Measurements from ENCODE around the gene FAM200B. TPM values are rescaled to one million over a fixed set of nuclear protein-coding genes. Genes with fewer than 3 reads are reported as not detected.
A peak's percentile ranks its signal among the peaks of the same experiment; 100 is the strongest.

FAM200B gene
- total RNA-seq, 3 donors from 2014 or later (not counting 1 experiment from before 2014, with no cell fraction given) = 14.3 to 15.6 (median 14.5) TPM

- intact Hi-C loops (cut with micrococcal nuclease) = no loop called here
- 86% methylated on average over 1 of the region's 4 CpGs for WGBS (ENCODE audit: insufficient coverage)
- DNase-seq = no peak
- Mint-ChIP-seq H3K36me3 (no peaks in the 10 kb centered on the region), H3K4me1 (peaks cover 0 to 4% of the 10 kb centered on the region in 2 donors), H3K9me3 (no peaks in the 10 kb centered on the region), H3K27me3 (ENCODE audit: low read depth in 2 of 2) (peaks cover 7 to 14% of the 10 kb centered on the region in 2 donors), H3K27ac (no peak overlapping the region), H3K4me3 (no peak overlapping the region)
- Histone ChIP-seq H3K9me3 (ENCODE audit: control insufficient read depth, insufficient read depth, low read length) (no peaks in the 10 kb centered on the region), H3K4me1 (ENCODE audit: control insufficient read depth, insufficient read depth, low read length) (no peaks in the 10 kb centered on the region), H3K27ac (ENCODE audit: low read length) (no peak overlapping the region), H3K27me3 (ENCODE audit: control insufficient read depth, insufficient read depth, low read length) (no peaks in the 10 kb centered on the region), H3K36me3 (ENCODE audit: control insufficient read depth, insufficient read depth, low read length) (peaks cover under 1% of the 10 kb centered on the region), H3K4me3 (ENCODE audit: low read length) (no peak overlapping the region)
- no peak for ATAC-seq
- no peak for TF ChIP-seq CTCF (IDR thresholded peaks at IDR 0.05)
Measured at GRCh38 chr4:15694431-15694830, 12.8 kb downstream of the FAM200B start.

GRCh38 chr4:15695240-15695699 is 13.6 kb downstream of the FAM200B start:
- Mint-ChIP-seq H3K27ac (no peak overlapping the region), H3K4me3 (no peak overlapping the region), H3K27me3 (ENCODE audit: low read depth in 2 of 2) (peaks cover 10 to 23% of the 10 kb centered on the region in 2 donors), H3K9me3 (no peaks in the 10 kb centered on the region), H3K36me3 (no peaks in the 10 kb centered on the region), H3K4me1 (peaks cover 0 to 4% of the 10 kb centered on the region in 2 donors)
- no peaks in the 10 kb centered on the region for H3K9me3 ChIP-seq (ENCODE audit: control insufficient read depth, insufficient read depth, low read length)
- no peak for TF ChIP-seq CTCF (IDR thresholded peaks at IDR 0.05)
- no peaks in the 10 kb centered on the region for H3K36me3 ChIP-seq (ENCODE audit: control insufficient read depth, insufficient read depth, low read length)
- intact Hi-C loops (cut with micrococcal nuclease) = no loop called here
- DNase-seq (no peak), ATAC-seq (no peak)
- no peaks in the 10 kb centered on the region for H3K4me1 ChIP-seq (ENCODE audit: control insufficient read depth, insufficient read depth, low read length)
- H3K4me3 ChIP-seq (ENCODE audit: low read length) = no peak overlapping the region
- 96% methylated on average over 10 of the region's 10 CpGs for WGBS (ENCODE audit: insufficient coverage)
- H3K27me3 ChIP-seq (ENCODE audit: control insufficient read depth, insufficient read depth, low read length) = no peaks in the 10 kb centered on the region
- H3K27ac ChIP-seq (ENCODE audit: low read length) = no peak overlapping the region

GRCh38 chr4:15695729-15696128 is 14.1 kb downstream of the FAM200B start:
- no peaks in the 10 kb centered on the region for H3K9me3 Mint-ChIP-seq
- Histone ChIP-seq H3K36me3 (ENCODE audit: control insufficient read depth, insufficient read depth, low read length) (no peaks in the 10 kb centered on the region), H3K4me3 (ENCODE audit: low read length) (no peak overlapping the region), H3K27me3 (ENCODE audit: control insufficient read depth, insufficient read depth, low read length) (no peaks in the 10 kb centered on the region), H3K4me1 (ENCODE audit: control insufficient read depth, insufficient read depth, low read length) (no peaks in the 10 kb centered on the region), H3K27ac (ENCODE audit: low read length) (no peak overlapping the region), H3K9me3 (ENCODE audit: control insufficient read depth, insufficient read depth, low read length) (no peaks in the 10 kb centered on the region)
- ATAC-seq (no peak), DNase-seq (no peak)
- H3K4me1 Mint-ChIP-seq = peaks cover 0 to 4% of the 10 kb centered on the region in 2 donors
- no peaks in the 10 kb centered on the region for H3K36me3 Mint-ChIP-seq
- WGBS (ENCODE audit: insufficient coverage) = 94% methylated on average over 2 of the region's 3 CpGs
- peaks cover 10 to 24% of the 10 kb centered on the region in 2 donors for H3K27me3 Mint-ChIP-seq (ENCODE audit: low read depth in 2 of 2)
- no peak overlapping the region for H3K27ac Mint-ChIP-seq
- TF ChIP-seq CTCF (IDR thresholded peaks at IDR 0.05) = no peak
- intact Hi-C loops (cut with micrococcal nuclease) = no loop called here
- H3K4me3 Mint-ChIP-seq = no peak overlapping the region

- H3K36me3 ChIP-seq (ENCODE audit: control insufficient read depth, insufficient read depth, low read length) = no peaks in the 10 kb centered on the region
- Mint-ChIP-seq H3K36me3 (no peaks in the 10 kb centered on the region), H3K4me3 (no peak overlapping the region), H3K9me3 (no peaks in the 10 kb centered on the region), H3K27me3 (ENCODE audit: low read depth in 2 of 2) (peaks cover 10 to 24% of the 10 kb centered on the region in 2 donors), H3K4me1 (peaks cover 0 to 4% of the 10 kb centered on the region in 2 donors), H3K27ac (no peak overlapping the region)
- no peak for DNase-seq
- WGBS (ENCODE audit: insufficient coverage) = 100% methylated on average over 1 of the region's 1 CpG
- intact Hi-C loops (cut with micrococcal nuclease) = no loop called here
- no peak overlapping the region for H3K4me3 ChIP-seq (ENCODE audit: low read length)
- no peaks in the 10 kb centered on the region for H3K4me1 ChIP-seq (ENCODE audit: control insufficient read depth, insufficient read depth, low read length)
- H3K27me3 ChIP-seq (ENCODE audit: control insufficient read depth, insufficient read depth, low read length) = no peaks in the 10 kb centered on the region
- peak in 1 of 3 donors; percentile 56 for ATAC-seq
- H3K9me3 ChIP-seq (ENCODE audit: control insufficient read depth, insufficient read depth, low read length) = no peaks in the 10 kb centered on the region
- no peak overlapping the region for H3K27ac ChIP-seq (ENCODE audit: low read length)
- no peak for TF ChIP-seq CTCF (IDR thresholded peaks at IDR 0.05)
Measured at GRCh38 chr4:15696866-15697265, 15.2 kb downstream of the FAM200B start.
